PC-3 (cell line): ENCODE results near the gene MPO. TPM values are rescaled to one million over a fixed set of nuclear protein-coding genes. Genes with fewer than 3 reads are reported as not detected.

Experiments
- ATAC-seq: fragments of 200-7000 bp; cut with Tn5 transposase; 2 replicates; pipeline ENCODE4 v1.9.1; 2020; ENCODE audit warnings: mild to moderate bottlenecking, moderate library complexity
- BruUV-seq: library from RNA; stranded (reverse); fragments of 400-500 nt; replicated peaks from 2 replicates; lab custom pipeline; 2021; lab: Mats Ljungman, UMichigan
- CTCF ChIA-PET: fragments of 300-600 bp; sonication (Branson Sonifier 250); formaldehyde crosslinking; loops from one replicate; lab custom pipeline; 2022; ENCODE audit warnings: antibody characterized with exemption; lab: Charles Lee
- POLR2A ChIA-PET: fragments of 300-600 bp; sonication (Branson Sonifier 250); formaldehyde crosslinking; loops from one replicate; lab custom pipeline; 2022; ENCODE audit warnings: antibody characterized with exemption; ENCODE audit not compliant: unreplicated experiment; lab: Charles Lee
- DNase-seq: peaks from one replicate; pipeline ENCODE4 v3.0.0-alpha.2; 2015
- H2AFZ ChIP-seq: fragments of 300-600 bp; sonication (generic); 2 replicates; pipeline ENCODE4 v1.6.0; 2016; ENCODE audit warnings: antibody characterized with exemption, low read length
- H3F3A ChIP-seq: fragments of 300-600 bp; sonication (generic); one replicate; pipeline ENCODE4 v1.6.0; 2017; ENCODE audit warnings: antibody characterized with exemption, low read length, control low read depth, mild to moderate bottlenecking; ENCODE audit not compliant: unreplicated experiment
- H3K27ac ChIP-seq: fragments of 300-600 bp; sonication (generic); 2 replicates; pipeline ENCODE4 v1.5.1; 2016; ENCODE audit warnings: mild to moderate bottlenecking, low read length
- H3K27me3 ChIP-seq: fragments of 300-600 bp; sonication (generic); 2 replicates; pipeline ENCODE4 v1.6.1; 2016; ENCODE audit warnings: low read length, mixed read lengths
- H3K36me3 ChIP-seq: fragments of 300-600 bp; sonication (generic); 2 replicates; pipeline ENCODE4 v1.6.1; 2016; ENCODE audit warnings: low read depth, mixed run types, low read length, mixed read lengths
- H3K4me1 ChIP-seq: fragments of 300-600 bp; sonication (generic); 2 replicates; pipeline ENCODE4 v1.5.1; 2016; ENCODE audit warnings: low read length; ENCODE audit not compliant: insufficient read depth
- H3K4me2 ChIP-seq: fragments of 300-600 bp; sonication (generic); 2 replicates; pipeline ENCODE4 v1.6.0; 2016; ENCODE audit warnings: low read length
- H3K4me3 ChIP-seq: fragments of 300-600 bp; sonication (generic); 2 replicates; pipeline ENCODE4 v1.5.1; 2016; ENCODE audit warnings: mild to moderate bottlenecking, low read length, mixed read lengths
- H3K79me2 ChIP-seq: fragments of 300-600 bp; sonication (generic); 2 replicates; pipeline ENCODE4 v1.6.1; 2017; ENCODE audit warnings: low read length, mixed read lengths
- H3K9ac ChIP-seq: fragments of 300-600 bp; sonication (generic); 2 replicates; pipeline ENCODE4 v1.6.0; 2016; ENCODE audit warnings: mild to moderate bottlenecking, low read length
- H3K9me2 ChIP-seq: fragments of 300-600 bp; sonication (generic); replicated peaks from 2 replicates; pipeline ENCODE4 v1.6.1; 2016; ENCODE audit warnings: mixed run types, low read length, mixed read lengths
- H3K9me3 ChIP-seq: fragments of 300-600 bp; sonication (generic); 2 replicates; pipeline ENCODE4 v1.6.1; 2016; ENCODE audit warnings: low read length, mixed read lengths
- H4K20me1 ChIP-seq: fragments of 300-600 bp; sonication (generic); 2 replicates; pipeline ENCODE4 v1.6.1; 2016; ENCODE audit warnings: low read length, mixed read lengths
- EZH2 ChIP-seq: fragments of 300-600 bp; sonication (generic); IDR thresholded peaks from one replicate; pipeline ENCODE4 v1.6.1; 2017; ENCODE audit warnings: antibody characterized with exemption, mild to moderate bottlenecking, low read length; ENCODE audit not compliant: unreplicated experiment
- EZH2phosphoT487 ChIP-seq: fragments of 300-600 bp; sonication (generic); IDR thresholded peaks from 2 replicates; pipeline ENCODE4 v1.6.1; 2018; ENCODE audit warnings: mild to moderate bottlenecking, antibody characterized with exemption, low read length, borderline replicate concordance
- intact Hi-C: fragments of 100-400 bp; cut with micrococcal nuclease; formaldehyde crosslinking; loops from 2 replicates; pipeline ENCODE4 v1.9.0; 2023
- total RNA-seq: library from RNA; depleted of rRNA; stranded (reverse); fragments of >200 nt; gene quantifications from 2 replicates; pipeline ENCODE4 v1.2.3, GENCODE V29; 2014
- TF ChIP-seq, protein P1 (sequence below): fragments of 300-600 bp; sonication (generic); conservative IDR thresholded peaks from 2 replicates; pipeline ENCODE4 v1.5.1; 2017; ENCODE audit warnings: antibody characterized with exemption, low read depth, mild to moderate bottlenecking, low read length

Gene MPO
- total RNA-seq, 1 experiment from 2014 or later: not detected

DNA sequence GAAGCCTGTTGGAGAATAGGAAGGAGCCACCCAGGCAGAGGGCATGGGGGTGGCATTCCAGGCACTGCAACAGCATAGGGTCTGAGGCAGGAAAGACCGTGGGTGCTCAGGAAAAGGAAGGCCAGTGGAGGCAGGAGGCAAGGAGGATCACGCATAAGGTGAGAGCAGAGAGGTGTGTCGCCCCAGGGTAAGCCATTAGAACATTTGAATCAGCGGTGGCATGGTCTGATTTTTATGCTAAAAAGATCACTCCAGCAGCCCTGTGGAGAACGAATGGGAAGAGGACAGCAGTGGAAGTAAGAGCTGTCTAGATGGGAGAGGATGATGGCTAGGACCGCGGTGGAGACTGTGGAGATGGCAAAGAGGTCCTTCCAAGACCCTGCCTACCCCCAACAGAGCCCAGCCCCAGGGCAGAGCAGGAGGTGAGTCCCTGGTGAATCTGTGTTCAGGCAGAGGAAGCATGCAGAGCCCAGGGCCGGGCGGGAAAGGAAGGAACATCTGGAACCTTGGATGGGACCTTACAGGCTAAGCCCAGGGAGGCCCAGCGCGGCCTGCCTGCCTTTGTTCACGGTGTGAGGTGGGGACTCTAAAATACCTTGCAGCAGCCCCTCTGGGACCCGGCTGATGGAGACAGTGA lies 34.5 kb downstream of the MPO start:
- DNase-seq (no peak), ATAC-seq (no peak)
- Histone ChIP-seq H3K9me3 (no peaks in the 10 kb centered on the region), H4K20me1 (no peaks in the 10 kb centered on the region), H2AFZ (no peak overlapping the region), H3K79me2 (no peaks in the 10 kb centered on the region), H3K27ac (no peak overlapping the region), H3K4me2 (no peak overlapping the region), H3K36me3 (no peaks in the 10 kb centered on the region), H3K9ac (no peak overlapping the region), H3K27me3 (peaks cover 31% of the 10 kb centered on the region), H3K4me3 (no peak overlapping the region), H3F3A (no peaks in the 10 kb centered on the region), H3K9me2 (no peaks in the 10 kb centered on the region), H3K4me1 (peaks cover 5% of the 10 kb centered on the region; the same call in 1 of the 2 replicates)
- intact Hi-C loops: loop anchor here (5.0 kb wide), 1 partner anchor 201 kb away; no protein-coding TSS in a partner anchor
- CTCF ChIA-PET: no interaction called here
- TF ChIP-seq EZH2: no peak
- BruUV-seq: no TSS peak
- POLR2A ChIA-PET: no interaction called here

GRCh38 chr17:58245428-58246103 lies 35.2 kb downstream of the MPO start:
- ATAC-seq (peak; percentile 33), DNase-seq (peak; percentile 21)
- POLR2A ChIA-PET: no interaction called here
- no peak for TF ChIP-seq EZH2phosphoT487
- no peak for TF ChIP-seq EZH2
- TF ChIP-seq, protein P1, sequence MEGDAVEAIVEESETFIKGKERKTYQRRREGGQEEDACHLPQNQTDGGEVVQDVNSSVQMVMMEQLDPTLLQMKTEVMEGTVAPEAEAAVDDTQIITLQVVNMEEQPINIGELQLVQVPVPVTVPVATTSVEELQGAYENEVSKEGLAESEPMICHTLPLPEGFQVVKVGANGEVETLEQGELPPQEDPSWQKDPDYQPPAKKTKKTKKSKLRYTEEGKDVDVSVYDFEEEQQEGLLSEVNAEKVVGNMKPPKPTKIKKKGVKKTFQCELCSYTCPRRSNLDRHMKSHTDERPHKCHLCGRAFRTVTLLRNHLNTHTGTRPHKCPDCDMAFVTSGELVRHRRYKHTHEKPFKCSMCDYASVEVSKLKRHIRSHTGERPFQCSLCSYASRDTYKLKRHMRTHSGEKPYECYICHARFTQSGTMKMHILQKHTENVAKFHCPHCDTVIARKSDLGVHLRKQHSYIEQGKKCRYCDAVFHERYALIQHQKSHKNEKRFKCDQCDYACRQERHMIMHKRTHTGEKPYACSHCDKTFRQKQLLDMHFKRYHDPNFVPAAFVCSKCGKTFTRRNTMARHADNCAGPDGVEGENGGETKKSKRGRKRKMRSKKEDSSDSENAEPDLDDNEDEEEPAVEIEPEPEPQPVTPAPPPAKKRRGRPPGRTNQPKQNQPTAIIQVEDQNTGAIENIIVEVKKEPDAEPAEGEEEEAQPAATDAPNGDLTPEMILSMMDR: no peak
- CTCF ChIA-PET: no interaction called here
- H3K9ac ChIP-seq: no peak overlapping the region
- H4K20me1 ChIP-seq: no peaks in the 10 kb centered on the region
- H3K27me3 ChIP-seq: peaks cover 28% of the 10 kb centered on the region
- peaks cover 9% of the 10 kb centered on the region; the same call in 1 of the 2 replicates for H3K4me1 ChIP-seq
- no peaks in the 10 kb centered on the region for H3F3A ChIP-seq
- no peaks in the 10 kb centered on the region for H3K9me2 ChIP-seq
- H3K4me2 ChIP-seq: no peak overlapping the region
- H3K4me3 ChIP-seq: no peak overlapping the region
- no peaks in the 10 kb centered on the region for H3K36me3 ChIP-seq
- no TSS peak for BruUV-seq
- no peak overlapping the region for H2AFZ ChIP-seq
- H3K79me2 ChIP-seq: no peaks in the 10 kb centered on the region
- no peaks in the 10 kb centered on the region for H3K9me3 ChIP-seq
- intact Hi-C loops: loop anchor here (5.0 kb wide), 1 partner anchor 202 kb away; no protein-coding TSS in a partner anchor
- H3K27ac ChIP-seq: no peak overlapping the region

DNA sequence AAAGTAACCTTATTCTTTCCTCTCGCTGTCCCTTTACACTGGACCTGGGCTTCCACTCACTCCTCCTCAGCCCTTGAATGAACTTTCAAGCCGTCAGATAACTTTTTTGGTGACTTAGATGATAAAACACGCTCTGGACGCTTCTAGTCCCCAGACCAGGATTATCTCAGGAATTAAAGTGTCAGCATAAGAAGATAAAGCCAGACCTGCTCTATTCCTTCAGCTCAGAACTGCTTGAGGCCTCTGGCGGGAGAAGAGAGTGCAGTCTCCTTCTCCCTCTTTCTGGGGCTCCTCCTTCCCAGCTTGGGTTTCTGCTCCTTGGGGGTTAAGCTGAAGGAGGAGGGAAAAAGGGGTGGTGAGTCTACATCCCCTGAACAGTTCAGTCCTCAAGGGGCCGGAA lies 35.8 kb downstream of the MPO start:
- H3K9ac ChIP-seq: no peak overlapping the region
- peaks cover 12% of the 10 kb centered on the region; the same call in 1 of the 2 replicates for H3K4me1 ChIP-seq
- H3F3A ChIP-seq: no peaks in the 10 kb centered on the region
- H3K79me2 ChIP-seq: no peaks in the 10 kb centered on the region
- peaks cover 28% of the 10 kb centered on the region for H3K27me3 ChIP-seq
- ChIA-PET POLR2A (no interaction called here), CTCF (no interaction called here)
- H3K27ac ChIP-seq: no peak overlapping the region
- H4K20me1 ChIP-seq: no peaks in the 10 kb centered on the region
- H3K36me3 ChIP-seq: no peaks in the 10 kb centered on the region
- no peak overlapping the region for H3K4me2 ChIP-seq
- H3K9me2 ChIP-seq: no peaks in the 10 kb centered on the region
- intact Hi-C loops: loop anchor here (5.0 kb wide), 1 partner anchor 202 kb away; no protein-coding TSS in a partner anchor
- no peak for ATAC-seq
- H3K9me3 ChIP-seq: no peaks in the 10 kb centered on the region
- H3K4me3 ChIP-seq: no peak overlapping the region
- BruUV-seq: no TSS peak
- TF ChIP-seq EZH2phosphoT487 (no peak), EZH2 (no peak)
- TF ChIP-seq, protein P1: no peak
- no peak for DNase-seq
- H2AFZ ChIP-seq: no peak overlapping the region
